SJCRH30 (cell line): ENCODE measurements around the gene TEX30. TPM values are rescaled to one million over a fixed set of nuclear protein-coding genes. Genes with fewer than 3 reads are reported as not detected.
"Not testable (repeated sequence)": the region's sequence is repeated elsewhere in the genome, so short reads cannot be mapped to it uniquely, and the experiment has no call there.

Experiments used
- DNase-seq, 2 experiments: peaks; one replicate each; pipeline ENCODE4 v3.0.0-alpha.2; 2015 to 2020
- H3K27ac ChIP-seq: fragments of 250-450 bp; sonication (Bioruptor Pico); 2 replicates; pipeline ENCODE4 v1.5.1; 2020; ENCODE audit warnings: mild to moderate bottlenecking, moderate library complexity
- H3K27me3 ChIP-seq: fragments of 250-450 bp; sonication (Bioruptor Pico); 2 replicates; pipeline ENCODE4 v1.5.1; 2020; ENCODE audit warnings: mild to moderate bottlenecking, moderate library complexity
- H3K36me3 ChIP-seq: fragments of 250-450 bp; sonication (Bioruptor Pico); 2 replicates; pipeline ENCODE4 v1.5.1; 2020; ENCODE audit warnings: mild to moderate bottlenecking, moderate library complexity
- H3K4me1 ChIP-seq: fragments of 250-450 bp; sonication (Bioruptor Pico); 2 replicates; pipeline ENCODE4 v1.5.1; 2020; ENCODE audit warnings: mild to moderate bottlenecking, moderate library complexity
- H3K4me3 ChIP-seq: fragments of 250-450 bp; sonication (Bioruptor Pico); 2 replicates; pipeline ENCODE4 v1.5.1; 2020; ENCODE audit warnings: mild to moderate bottlenecking, moderate library complexity
- H3K9me3 ChIP-seq: fragments of 250-450 bp; sonication (Bioruptor Pico); replicated peaks from 2 replicates; pipeline ENCODE4 v1.5.1; 2020; ENCODE audit warnings: mild to moderate bottlenecking, moderate library complexity
- total RNA-seq: library from RNA; depleted of rRNA; stranded (reverse); fragments of >200 nt; shearing (Covaris generic); gene quantifications from 2 replicates; pipeline ENCODE4 v1.2.3, GENCODE V29; 2014

Gene TEX30
- total RNA-seq, 1 experiment from 2014 or later = 18.8 TPM

- no peaks in the 10 kb centered on the region for H3K27me3 ChIP-seq
- H3K36me3 ChIP-seq = no peaks in the 10 kb centered on the region
- H3K9me3 ChIP-seq = no peaks in the 10 kb centered on the region
- H3K4me1 ChIP-seq = 0 out of 2 replicates have a peak, but pooled peaks cover 2% of the 10 kb centered on the region
- H3K4me3 ChIP-seq = peak within 1 kb of the TSS; percentile 91
- DNase-seq = peak; percentile 90 to 91
- H3K27ac ChIP-seq = peak within 1 kb of the TSS; percentile 68
Observed at GRCh38 chr13:102798581-102799425, 25.2 kb upstream of the TEX30 start, which contains the start of the genes BIVM and POGLUT2. BIVM (plus strand) TSS chr13:102799119; CDS start chr13:102807268, 8,149 bp downstream. POGLUT2 (minus strand) TSS chr13:102798976; CDS start chr13:102798670, 306 bp downstream.

GRCh38 chr13:102793611-102794355 lies 20.2 kb upstream of the TEX30 start:
- DNase-seq = no peak
- H3K4me3 ChIP-seq = no peak overlapping the region
- H3K9me3 ChIP-seq = no peaks in the 10 kb centered on the region
- H3K27ac ChIP-seq = no peak overlapping the region
- H3K27me3 ChIP-seq = no peaks in the 10 kb centered on the region
- H3K36me3 ChIP-seq = peaks cover 10% of the 10 kb centered on the region; the same call in 1 of the 2 replicates
- H3K4me1 ChIP-seq = peaks cover 2% of the 10 kb centered on the region; the same call in 1 of the 2 replicates

GRCh38 chr13:102792396-102792795 lies 18.8 kb upstream of the TEX30 start:
- Histone ChIP-seq H3K9me3 (no peaks in the 10 kb centered on the region), H3K4me3 (no peak overlapping the region), H3K36me3 (peaks cover 17% of the 10 kb centered on the region; the same call in 1 of the 2 replicates), H3K4me1 (peaks cover 2% of the 10 kb centered on the region; the same call in 1 of the 2 replicates), H3K27me3 (no peaks in the 10 kb centered on the region), H3K27ac (no peak overlapping the region)
- DNase-seq = peak in 1 of 2 experiments; percentile 36

GRCh38 chr13:102788683-102789082 lies 15.1 kb upstream of the TEX30 start:
- peaks cover 2% of the 10 kb centered on the region; the same call in 1 of the 2 replicates for H3K4me1 ChIP-seq
- no peak overlapping the region for H3K4me3 ChIP-seq
- H3K27ac ChIP-seq = no peak overlapping the region
- H3K36me3 ChIP-seq = peaks cover 19% of the 10 kb centered on the region; the same call in 1 of the 2 replicates
- DNase-seq = no peak
- H3K27me3 ChIP-seq = no peaks in the 10 kb centered on the region
- H3K9me3 ChIP-seq = no peaks in the 10 kb centered on the region

- no peak overlapping the region for H3K4me3 ChIP-seq
- H3K36me3 ChIP-seq = peaks cover 16% of the 10 kb centered on the region; the same call in 1 of the 2 replicates
- H3K4me1 ChIP-seq = no peaks in the 10 kb centered on the region
- H3K9me3 ChIP-seq = no peaks in the 10 kb centered on the region
- H3K27me3 ChIP-seq = no peaks in the 10 kb centered on the region
- no peak overlapping the region for H3K27ac ChIP-seq
- no peak for DNase-seq
Observed at GRCh38 chr13:102784483-102784882, 10.9 kb upstream of the TEX30 start.

GRCh38 chr13:102781591-102781990 lies 8.0 kb upstream of the TEX30 start:
- Histone ChIP-seq H3K9me3 (no peaks in the 10 kb centered on the region), H3K4me3 (no peak overlapping the region), H3K27me3 (no peaks in the 10 kb centered on the region), H3K4me1 (no peaks in the 10 kb centered on the region), H3K36me3 (peaks cover 9% of the 10 kb centered on the region; the same call in 1 of the 2 replicates), H3K27ac (no peak overlapping the region)
- DNase-seq = no peak

- H3K4me3 ChIP-seq, H3K36me3 ChIP-seq, H3K4me1 ChIP-seq, H3K27ac ChIP-seq, H3K9me3 ChIP-seq, H3K27me3 ChIP-seq, DNase-seq: not testable (repeated sequence)
Observed at GRCh38 chr13:102780656-102781055, 7.1 kb upstream of the TEX30 start.

- no peaks in the 10 kb centered on the region for H3K9me3 ChIP-seq
- no peak for DNase-seq
- H3K27me3 ChIP-seq = no peaks in the 10 kb centered on the region
- H3K27ac ChIP-seq = no peak overlapping the region
- no peak overlapping the region for H3K4me3 ChIP-seq
- peaks cover 7% of the 10 kb centered on the region for H3K4me1 ChIP-seq
- H3K36me3 ChIP-seq = 0 out of 2 replicates have a peak, but pooled peaks cover 7% of the 10 kb centered on the region
Observed at GRCh38 chr13:102779436-102780159, 6.0 kb upstream of the TEX30 start.

GRCh38 chr13:102777736-102778135 lies 4.2 kb upstream of the TEX30 start:
- no peak for DNase-seq
- H3K36me3 ChIP-seq = 0 out of 2 replicates have a peak, but pooled peaks cover 1% of the 10 kb centered on the region
- peaks cover 14% of the 10 kb centered on the region for H3K4me1 ChIP-seq
- H3K27me3 ChIP-seq = no peaks in the 10 kb centered on the region
- H3K9me3 ChIP-seq = no peaks in the 10 kb centered on the region; the same call in 1 of the 2 replicates
- no peak overlapping the region for H3K27ac ChIP-seq
- H3K4me3 ChIP-seq = no peak overlapping the region

- Histone ChIP-seq H3K9me3 (no peaks in the 10 kb centered on the region; the same call in 1 of the 2 replicates), H3K4me1 (peaks cover 14% of the 10 kb centered on the region), H3K27me3 (no peaks in the 10 kb centered on the region), H3K27ac (no peak overlapping the region), H3K36me3 (no peaks in the 10 kb centered on the region), H3K4me3 (no peak overlapping the region)
- DNase-seq = no peak
Observed at GRCh38 chr13:102776271-102776670, 2.7 kb upstream of the TEX30 start.

- no peaks in the 10 kb centered on the region; the same call in 1 of the 2 replicates for H3K9me3 ChIP-seq
- peak overlapping the region; percentile 71 for H3K27ac ChIP-seq
- H3K36me3 ChIP-seq = no peaks in the 10 kb centered on the region
- H3K4me1 ChIP-seq = peaks cover 14% of the 10 kb centered on the region
- peak in 1 of 2 experiments; percentile 34 for DNase-seq
- no peak overlapping the region for H3K4me3 ChIP-seq
- no peaks in the 10 kb centered on the region for H3K27me3 ChIP-seq
Observed at GRCh38 chr13:102774591-102775520, 1.3 kb upstream of the TEX30 start.

- no peaks in the 10 kb centered on the region for H3K27me3 ChIP-seq
- peak overlapping the region; percentile 71 for H3K27ac ChIP-seq
- no peaks in the 10 kb centered on the region; the same call in 1 of the 2 replicates for H3K9me3 ChIP-seq
- H3K4me1 ChIP-seq = peaks cover 14% of the 10 kb centered on the region
- H3K4me3 ChIP-seq = peak overlapping the region; percentile 65; the same call in 1 of the 2 replicates
- no peaks in the 10 kb centered on the region for H3K36me3 ChIP-seq
- DNase-seq = no peak
Observed at GRCh38 chr13:102774214-102774568, 605 bp upstream of the TEX30 start.

- no peaks in the 10 kb centered on the region; the same call in 1 of the 2 replicates for H3K9me3 ChIP-seq
- no peaks in the 10 kb centered on the region for H3K27me3 ChIP-seq
- H3K4me1 ChIP-seq = peaks cover 14% of the 10 kb centered on the region
- H3K27ac ChIP-seq = no peak overlapping the region
- H3K4me3 ChIP-seq = no peak overlapping the region
- no peak for DNase-seq
- H3K36me3 ChIP-seq = no peaks in the 10 kb centered on the region; the same call in 1 of the 2 replicates
Observed at GRCh38 chr13:102772042-102772425, 1.6 kb downstream of the TEX30 start.
